Loucy (cell line): ENCODE data around the gene PCBP3.

Experiments
- H2AFZ ChIP-seq: fragments of 200-600 bp; sonication (generic); 2 replicates; pipeline ENCODE4 v1.6.0; 2016; ENCODE audit warnings: antibody characterized with exemption, mild to moderate bottlenecking, low read length, moderate library complexity
- H3F3A ChIP-seq: fragments of 200-600 bp; 2 replicates; pipeline ENCODE4 v1.6.0; 2016; ENCODE audit warnings: antibody characterized with exemption, low read depth, mild to moderate bottlenecking
- H3K27me3 ChIP-seq: fragments of 200-600 bp; sonication (generic); 2 replicates; pipeline ENCODE4 v1.6.1; 2014; ENCODE audit warnings: low read length, mild to moderate bottlenecking; ENCODE audit not compliant: insufficient read depth, poor library complexity, severe bottlenecking
- H3K36me3 ChIP-seq: fragments of 200-600 bp; sonication (generic); 2 replicates; pipeline ENCODE4 v1.6.1; 2016; ENCODE audit warnings: low read length; ENCODE audit not compliant: insufficient read depth
- H3K4me1 ChIP-seq: fragments of 200-600 bp; sonication (generic); 2 replicates; pipeline ENCODE4 v1.5.1; 2014; ENCODE audit warnings: low read length, mild to moderate bottlenecking; ENCODE audit not compliant: insufficient read depth, poor library complexity, severe bottlenecking
- H3K4me2 ChIP-seq: fragments of 200-600 bp; sonication (generic); 2 replicates; pipeline ENCODE4 v1.6.0; 2014; ENCODE audit warnings: antibody characterized with exemption, low read length, low read depth, mild to moderate bottlenecking; ENCODE audit not compliant: poor library complexity, severe bottlenecking
- H3K4me3 ChIP-seq: fragments of 200-600 bp; sonication (generic); 2 replicates; pipeline ENCODE4 v1.5.1; 2014; ENCODE audit warnings: low read length, mild to moderate bottlenecking, mixed read lengths; ENCODE audit not compliant: poor library complexity, severe bottlenecking
- H3K79me2 ChIP-seq: fragments of 200-600 bp; sonication (generic); 2 replicates; pipeline ENCODE4 v1.6.1; 2014; ENCODE audit warnings: low read length; ENCODE audit not compliant: insufficient read depth
- H3K9ac ChIP-seq: fragments of 200-600 bp; sonication (generic); 2 replicates; pipeline ENCODE4 v1.6.0; 2014; ENCODE audit warnings: mild to moderate bottlenecking, low read depth, low read length, moderate library complexity; ENCODE audit not compliant: poor library complexity, severe bottlenecking
- H3K9me2 ChIP-seq: fragments of 200-600 bp; sonication (generic); replicated peaks from 2 replicates; pipeline ENCODE4 v1.6.1; 2016; ENCODE audit warnings: low read depth, low read length, mixed read lengths
- H3K9me3 ChIP-seq: fragments of 200-600 bp; sonication (generic); 2 replicates; pipeline ENCODE4 v1.6.1; 2014; ENCODE audit warnings: mild to moderate bottlenecking, antibody characterized with exemption, low read length, low read depth; ENCODE audit not compliant: insufficient read depth
- H4K20me1 ChIP-seq: fragments of 200-600 bp; sonication (generic); 2 replicates; pipeline ENCODE4 v1.6.0; 2014; ENCODE audit warnings: antibody characterized with exemption, low read length, mild to moderate bottlenecking; ENCODE audit not compliant: insufficient read depth, poor library complexity, severe bottlenecking
- CTCF ChIP-seq: fragments of 200-600 bp; sonication (generic); conservative IDR thresholded peaks from 2 replicates; pipeline ENCODE4 v1.5.1; 2014; ENCODE audit warnings: mild to moderate bottlenecking, antibody characterized with exemption, low read length
- EZH2phosphoT487 ChIP-seq: fragments of 200-600 bp; IDR thresholded peaks from 2 replicates; pipeline ENCODE4 v1.6.1; 2018; ENCODE audit warnings: antibody characterized with exemption, mild to moderate bottlenecking, moderate library complexity, borderline replicate concordance

Gene PCBP3

GRCh38 chr21:45778686-45779085, 135.2 kb downstream of the PCBP3 start:
- H3F3A ChIP-seq: no peaks in the 10 kb centered on the region
- no peak for TF ChIP-seq CTCF
- no peak for TF ChIP-seq EZH2phosphoT487

GRCh38 chr21:45779226-45779625, 135.7 kb downstream of the PCBP3 start:
- no peaks in the 10 kb centered on the region for H3K4me1 ChIP-seq
- H3K4me3 ChIP-seq: no peak overlapping the region
- H3K4me2 ChIP-seq: no peak overlapping the region
- H3K36me3 ChIP-seq: no peaks in the 10 kb centered on the region
- no peaks in the 10 kb centered on the region for H3F3A ChIP-seq
- no peaks in the 10 kb centered on the region for H3K27me3 ChIP-seq
- peaks cover 13% of the 10 kb centered on the region; the same call in 1 of the 2 replicates for H3K9me3 ChIP-seq
- H2AFZ ChIP-seq: no peak overlapping the region
- no peak overlapping the region for H3K9ac ChIP-seq
- no peaks in the 10 kb centered on the region for H3K9me2 ChIP-seq
- H4K20me1 ChIP-seq: no peaks in the 10 kb centered on the region
- TF ChIP-seq EZH2phosphoT487: no peak
- TF ChIP-seq CTCF: no peak
- H3K79me2 ChIP-seq: no peaks in the 10 kb centered on the region

More at GRCh38 chr21:45778686-45779085, 135.2 kb downstream of the PCBP3 start:
- Histone ChIP-seq H3K27me3 (no peaks in the 10 kb centered on the region), H3K4me2 (no peak overlapping the region), H3K9ac (no peak overlapping the region), H3K9me2 (no peaks in the 10 kb centered on the region), H3K4me3 (no peak overlapping the region), H3K4me1 (no peaks in the 10 kb centered on the region), H3K36me3 (no peaks in the 10 kb centered on the region), H4K20me1 (no peaks in the 10 kb centered on the region), H3K9me3 (peaks cover 14% of the 10 kb centered on the region; the same call in 1 of the 2 replicates), H3K79me2 (no peaks in the 10 kb centered on the region), H2AFZ (no peak overlapping the region)

DNA sequence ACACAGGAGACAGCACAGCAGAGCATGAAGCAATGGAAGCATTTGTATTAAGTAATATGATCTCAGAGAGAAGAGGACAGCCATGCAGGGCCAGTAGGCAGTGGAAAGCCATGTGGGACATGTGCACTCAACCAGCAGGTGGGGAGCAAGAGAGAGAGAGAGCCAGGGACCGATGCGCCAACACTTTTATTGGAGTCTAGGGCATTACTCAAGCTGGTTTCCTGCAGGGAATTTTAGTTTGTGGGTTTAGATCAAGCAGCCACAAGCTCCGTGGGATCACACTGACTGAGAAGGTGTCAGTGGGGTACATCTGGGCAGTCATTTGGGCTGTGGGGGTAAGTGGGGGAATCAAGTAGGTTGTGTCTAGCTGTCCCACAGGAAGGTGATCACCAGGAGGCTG, 137.1 kb downstream of the PCBP3 start:
- H3K36me3 ChIP-seq: no peaks in the 10 kb centered on the region
- H3K4me1 ChIP-seq: no peaks in the 10 kb centered on the region
- H3K9ac ChIP-seq: no peak overlapping the region
- no peak overlapping the region for H3K4me3 ChIP-seq
- H3K9me2 ChIP-seq: no peaks in the 10 kb centered on the region
- H3K79me2 ChIP-seq: no peaks in the 10 kb centered on the region
- H3K4me2 ChIP-seq: no peak overlapping the region
- H2AFZ ChIP-seq: no peak overlapping the region
- H3F3A ChIP-seq: no peaks in the 10 kb centered on the region
- no peaks in the 10 kb centered on the region for H3K27me3 ChIP-seq
- H3K9me3 ChIP-seq: peaks cover 13% of the 10 kb centered on the region; the same call in 1 of the 2 replicates
- no peaks in the 10 kb centered on the region for H4K20me1 ChIP-seq
- TF ChIP-seq CTCF: no peak
- TF ChIP-seq EZH2phosphoT487: no peak
